Activated CD4-positive, alpha-beta T cell treated with anti-CD3 and anti-CD28 coated beads, Interleukin-2, amount 10 ng/mL, durations not matched to agents 24 days and 14 days (primary cell): ENCODE measurements around the gene SLC3A2. TPM values are rescaled to one million over a fixed set of nuclear protein-coding genes. Genes with fewer than 3 reads are reported as not detected.

Experiments
- DNase-seq: peaks from one replicate; pipeline ENCODE4 v3.0.0; 2022
- H3K27ac Mint-ChIP-seq: one replicate; pipeline ENCODE4 v1.8.0; 2022; ENCODE audit warnings: mild to moderate bottlenecking, mixed read lengths
- H3K27me3 Mint-ChIP-seq: one replicate; pipeline ENCODE4 v1.8.0; 2022; ENCODE audit warnings: mixed read lengths
- H3K36me3 Mint-ChIP-seq: one replicate; pipeline ENCODE4 v1.8.0; 2022; ENCODE audit warnings: low read depth, mild to moderate bottlenecking, mixed read lengths
- H3K4me1 Mint-ChIP-seq: one replicate; pipeline ENCODE4 v1.8.0; 2021; ENCODE audit warnings: mixed read lengths
- H3K4me3 Mint-ChIP-seq: one replicate; pipeline ENCODE4 v1.8.0; 2022; ENCODE audit warnings: mild to moderate bottlenecking, moderate library complexity, mixed read lengths
- H3K9me3 Mint-ChIP-seq: one replicate; pipeline ENCODE4 v1.8.0; 2021; ENCODE audit warnings: mixed read lengths
- intact Hi-C: fragments of 100-400 bp; cut with micrococcal nuclease; formaldehyde crosslinking; loops from one replicate; pipeline ENCODE4 v1.15.1; 2023
- total RNA-seq: library from RNA; stranded (reverse); gene quantifications from 2 replicates; pipeline ENCODE4 v1.2.3, GENCODE V29; 2022

SLC3A2 gene
- total RNA-seq, 1 donor from 2014 or later: 379 TPM

DNA sequence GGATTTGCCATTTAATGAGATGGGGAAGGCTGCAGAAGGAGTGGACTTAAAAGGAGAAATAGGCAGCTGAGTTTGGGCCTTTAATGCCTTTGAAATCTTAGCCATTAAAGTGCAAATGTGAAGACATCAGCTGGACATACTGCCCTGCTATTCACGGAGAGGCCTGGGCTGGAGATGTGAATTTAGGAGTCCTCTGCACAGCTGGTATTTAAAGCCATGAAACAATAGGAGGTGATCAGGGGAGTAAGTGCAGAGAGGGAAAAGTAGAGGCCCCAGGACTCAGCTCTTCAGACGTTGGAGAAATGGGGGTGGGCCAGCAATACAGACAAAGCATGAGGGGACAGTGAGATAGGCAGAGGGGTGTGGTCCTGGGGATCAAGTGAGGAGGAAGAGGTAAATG, 16.6 kb downstream of the SLC3A2 start:
- DNase-seq: no peak
- Mint-ChIP-seq H3K9me3 (no peaks in the 10 kb centered on the region), H3K4me3 (no peak overlapping the region), H3K36me3 (no peaks in the 10 kb centered on the region), H3K27ac (no peak overlapping the region), H3K4me1 (peaks cover 5% of the 10 kb centered on the region), H3K27me3 (peaks cover 12% of the 10 kb centered on the region)
- intact Hi-C loops: no loop called here

DNA sequence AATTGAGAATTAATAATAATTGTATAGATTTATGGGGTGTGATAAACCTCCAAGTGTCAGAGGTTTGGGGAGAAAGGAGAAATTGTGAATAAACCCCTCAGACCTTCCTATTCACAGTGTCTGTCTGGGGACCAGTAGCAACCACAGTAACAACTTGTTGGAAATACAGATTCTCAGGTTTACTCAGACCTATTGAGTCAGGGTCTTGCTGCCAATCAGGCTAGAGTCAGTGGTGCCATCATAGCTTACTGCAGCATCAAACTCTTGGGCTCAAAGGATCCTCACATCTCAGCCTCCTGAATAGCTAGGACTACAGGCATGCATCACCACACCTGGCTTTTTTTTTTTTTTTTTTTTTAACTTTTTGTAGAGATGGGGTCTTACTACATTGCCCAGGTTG, 17.3 kb downstream of the SLC3A2 start:
- Mint-ChIP-seq H3K27me3 (peaks cover 15% of the 10 kb centered on the region), H3K4me3 (no peak overlapping the region), H3K4me1 (peaks cover 11% of the 10 kb centered on the region), H3K27ac (no peak overlapping the region), H3K36me3 (no peaks in the 10 kb centered on the region), H3K9me3 (no peaks in the 10 kb centered on the region)
- intact Hi-C loops: no loop called here
- no peak for DNase-seq

DNA sequence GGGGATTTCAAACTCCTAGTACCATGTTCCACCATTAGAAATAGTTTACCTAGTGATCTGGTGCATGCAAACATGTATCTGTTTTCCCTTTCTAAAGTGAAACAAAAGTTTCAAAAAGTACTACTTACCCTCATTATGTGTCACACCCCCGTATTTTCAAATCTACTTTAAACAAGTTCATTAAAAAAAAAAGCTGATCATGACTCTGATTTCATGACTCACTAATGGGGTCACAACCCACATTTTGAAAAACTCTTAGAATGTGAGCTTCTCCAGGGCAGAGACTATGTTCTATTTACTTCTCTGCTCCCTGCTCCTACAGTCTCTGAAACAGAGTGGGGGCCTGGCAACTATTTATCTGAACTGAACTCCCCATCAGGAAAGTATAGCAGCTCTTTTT, 22.2 kb downstream of the SLC3A2 start:
- peaks cover 24% of the 10 kb centered on the region for H3K4me1 Mint-ChIP-seq
- H3K36me3 Mint-ChIP-seq: no peaks in the 10 kb centered on the region
- no peaks in the 10 kb centered on the region for H3K9me3 Mint-ChIP-seq
- intact Hi-C loops: no loop called here
- no peak overlapping the region for H3K4me3 Mint-ChIP-seq
- no peak overlapping the region for H3K27ac Mint-ChIP-seq
- no peak for DNase-seq
- peaks cover 26% of the 10 kb centered on the region for H3K27me3 Mint-ChIP-seq

DNA sequence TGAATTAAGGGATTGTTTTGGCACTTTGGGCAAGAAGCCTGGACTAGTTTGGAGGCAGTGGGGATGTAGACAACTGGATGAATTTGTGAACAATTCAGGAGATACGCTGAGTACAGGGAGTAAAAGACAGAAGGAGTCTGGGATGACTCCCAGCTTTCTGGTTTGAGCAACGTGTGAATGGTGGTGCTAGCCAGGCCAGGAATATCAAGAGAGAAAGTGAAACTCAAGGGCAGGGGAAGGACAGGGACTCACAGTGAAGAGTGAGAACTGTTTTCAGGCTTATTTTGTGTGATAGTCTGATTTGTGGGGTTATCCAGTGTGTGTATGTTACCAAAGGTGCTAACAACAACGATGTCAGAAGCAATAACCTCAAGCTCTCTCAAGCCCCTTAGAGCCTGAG, 24.6 kb downstream of the SLC3A2 start:
- Mint-ChIP-seq H3K36me3 (no peaks in the 10 kb centered on the region), H3K9me3 (no peaks in the 10 kb centered on the region), H3K4me1 (peaks cover 24% of the 10 kb centered on the region), H3K27me3 (peaks cover 20% of the 10 kb centered on the region), H3K27ac (no peak overlapping the region), H3K4me3 (no peak overlapping the region)
- no peak for DNase-seq
- intact Hi-C loops: loop anchor here (5.0 kb wide), 1 partner anchor 307 kb away; no protein-coding TSS in a partner anchor

DNA sequence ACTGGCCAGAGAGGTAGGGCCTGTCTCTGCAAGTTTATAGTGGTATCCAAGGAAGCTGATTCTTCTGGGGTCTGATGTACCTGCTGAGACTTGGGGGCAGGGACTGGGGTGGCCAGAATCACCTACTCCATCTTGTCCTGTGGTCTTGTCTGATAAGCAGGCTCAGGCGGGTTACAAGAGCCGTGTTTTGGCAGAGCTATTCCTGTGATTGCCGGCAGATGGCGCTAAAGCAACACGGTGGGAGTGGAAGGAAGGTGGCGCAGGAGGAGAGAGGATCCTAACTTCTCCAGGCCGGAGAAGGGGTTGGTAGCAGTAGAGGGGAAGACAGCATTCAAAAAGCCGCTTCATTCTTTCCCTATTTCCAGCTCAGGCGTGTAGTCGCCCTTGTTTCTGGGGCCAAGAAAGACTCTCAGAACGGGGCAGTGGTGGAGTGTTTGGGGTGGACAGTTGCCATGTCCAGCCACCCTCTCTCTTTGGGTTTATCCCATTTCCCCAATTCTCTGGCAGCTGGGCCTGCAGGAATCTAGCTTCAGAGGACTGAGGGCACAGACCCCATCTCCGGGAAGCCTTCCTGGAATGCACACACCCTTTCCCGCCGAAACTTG, 25.3 kb downstream of the SLC3A2 start:
- H3K9me3 Mint-ChIP-seq: no peaks in the 10 kb centered on the region
- intact Hi-C loops: loop anchor here (1.0 to 5.0 kb wide), 3 partner anchors 69 to 306 kb away; no protein-coding TSS in a partner anchor
- peak; percentile 94 for DNase-seq
- H3K4me1 Mint-ChIP-seq: peaks cover 24% of the 10 kb centered on the region
- peaks cover 18% of the 10 kb centered on the region for H3K27me3 Mint-ChIP-seq
- H3K27ac Mint-ChIP-seq: no peak overlapping the region
- H3K4me3 Mint-ChIP-seq: no peak overlapping the region
- no peaks in the 10 kb centered on the region for H3K36me3 Mint-ChIP-seq

DNA sequence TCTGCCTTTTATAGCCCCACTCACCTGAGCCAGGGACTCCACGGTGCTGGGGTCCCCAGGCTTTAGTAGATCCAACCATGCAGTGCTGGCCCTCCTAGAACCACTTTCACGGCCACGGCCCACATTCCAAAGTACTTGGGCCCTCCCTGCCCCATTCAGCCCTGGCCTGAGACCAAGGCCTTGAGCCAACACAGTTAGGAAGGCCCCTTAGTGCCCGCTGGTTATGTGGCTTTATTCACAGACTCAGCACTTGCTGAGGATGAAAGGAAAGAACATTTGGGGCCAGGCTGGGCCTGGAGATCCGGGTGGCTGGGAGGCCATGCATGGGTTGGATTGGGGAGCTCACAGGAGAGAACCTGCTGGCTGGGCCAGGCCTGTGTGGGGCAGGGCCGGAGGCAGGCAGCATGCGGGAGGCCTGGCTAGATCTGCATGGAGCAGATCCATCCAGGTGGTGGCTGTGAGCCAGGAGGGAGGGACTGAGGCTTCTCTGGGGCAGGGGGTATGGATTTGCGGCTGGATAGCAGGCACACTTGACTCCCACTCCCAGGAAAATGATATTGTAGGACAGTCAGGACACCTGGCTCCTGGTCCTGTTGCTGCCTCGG, 27.9 kb downstream of the SLC3A2 start:
- Mint-ChIP-seq H3K36me3 (no peaks in the 10 kb centered on the region), H3K9me3 (no peaks in the 10 kb centered on the region), H3K27me3 (peaks cover 14% of the 10 kb centered on the region), H3K4me1 (peaks cover 12% of the 10 kb centered on the region), H3K4me3 (no peak overlapping the region), H3K27ac (no peak overlapping the region)
- intact Hi-C loops: loop anchor here (5.0 kb wide), 1 partner anchor 304 kb away; no protein-coding TSS in a partner anchor
- DNase-seq: no peak

DNA sequence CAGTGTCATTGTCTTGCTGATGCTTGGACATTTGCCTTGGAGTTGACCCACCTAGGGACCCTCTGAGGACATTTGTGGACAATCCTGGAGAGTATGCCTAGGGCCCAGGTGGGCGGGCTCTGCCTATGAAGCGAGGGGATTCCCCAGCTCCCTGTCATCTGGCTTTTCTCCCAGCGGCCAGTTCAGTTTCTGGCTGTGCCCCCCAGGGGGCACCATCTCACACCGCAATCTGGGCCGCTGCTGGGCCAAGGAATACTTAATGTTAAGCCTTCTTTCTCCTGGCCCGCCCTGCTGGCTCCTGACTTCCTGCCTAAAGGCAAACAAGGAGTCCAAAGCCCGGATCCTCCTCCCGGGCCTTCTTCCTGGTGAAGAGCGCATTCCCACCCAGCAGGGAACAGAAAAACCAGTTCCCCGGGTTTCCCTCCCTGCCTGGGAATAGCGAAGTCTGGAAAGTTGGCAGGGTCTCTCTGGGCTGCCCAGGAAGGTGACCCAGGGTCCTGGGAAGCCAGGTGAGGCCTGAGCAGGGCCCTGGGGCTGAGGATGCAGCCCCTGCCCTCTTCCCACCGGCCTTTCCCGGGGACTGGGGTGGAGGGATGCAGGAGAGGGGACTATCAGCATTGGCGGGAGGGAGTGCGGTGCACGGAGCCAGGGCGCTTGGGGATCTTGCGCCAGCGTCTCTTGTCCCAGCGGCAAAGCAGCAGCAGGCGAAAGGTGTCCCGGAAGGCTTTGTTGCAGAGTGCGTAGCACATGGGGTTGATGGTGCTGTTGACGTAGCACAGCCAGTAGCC, 28.6 kb downstream of the SLC3A2 start:
- Mint-ChIP-seq H3K4me3 (no peak overlapping the region), H3K9me3 (no peaks in the 10 kb centered on the region), H3K27me3 (peaks cover 10% of the 10 kb centered on the region), H3K4me1 (peaks cover 8% of the 10 kb centered on the region), H3K36me3 (no peaks in the 10 kb centered on the region), H3K27ac (no peak overlapping the region)
- DNase-seq: no peak
- intact Hi-C loops: loop anchor here (5.0 kb wide), 1 partner anchor 303 kb away; no protein-coding TSS in a partner anchor

DNA sequence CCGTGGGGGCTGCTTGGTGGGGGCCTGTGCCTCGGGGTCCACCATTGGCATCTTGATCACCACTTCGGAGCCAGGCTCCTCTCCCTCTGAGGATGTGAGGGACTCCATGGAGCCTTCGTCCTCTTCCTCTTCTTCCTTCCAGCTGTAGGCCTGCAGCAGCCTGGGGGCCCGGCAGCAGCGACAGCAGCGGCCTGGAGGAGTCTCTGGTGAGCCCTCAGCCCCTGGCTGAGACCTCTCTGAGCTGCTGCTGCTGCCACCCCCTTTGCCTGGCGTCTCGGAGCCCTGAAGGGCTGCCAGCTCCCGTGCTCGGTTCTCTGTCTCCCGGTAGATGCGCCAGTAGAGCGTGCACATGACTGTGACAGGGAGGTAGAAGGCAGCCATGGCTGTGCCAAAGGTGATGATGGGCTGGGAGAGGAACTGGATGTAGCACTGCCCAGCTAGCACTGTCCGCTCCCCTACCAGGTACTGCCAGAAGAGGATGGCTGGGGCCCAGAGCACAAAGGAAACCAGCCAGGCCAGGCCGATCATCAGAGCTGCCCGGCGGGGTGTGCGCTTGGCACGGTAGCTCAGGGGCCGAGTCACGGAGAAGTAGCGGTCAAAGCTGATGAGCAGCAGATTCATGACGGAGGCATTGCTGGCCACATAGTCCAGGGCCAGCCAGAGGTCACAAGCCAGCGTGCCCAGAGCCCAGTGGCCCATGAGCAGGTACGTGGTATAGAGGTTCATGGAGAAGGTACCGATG, 29.6 kb downstream of the SLC3A2 start:
- H3K4me3 Mint-ChIP-seq: no peak overlapping the region
- intact Hi-C loops: no loop called here
- no peak overlapping the region for H3K27ac Mint-ChIP-seq
- no peak for DNase-seq
- H3K9me3 Mint-ChIP-seq: no peaks in the 10 kb centered on the region
- peaks cover 5% of the 10 kb centered on the region for H3K4me1 Mint-ChIP-seq
- peaks cover 8% of the 10 kb centered on the region for H3K27me3 Mint-ChIP-seq
- H3K36me3 Mint-ChIP-seq: no peaks in the 10 kb centered on the region

DNA sequence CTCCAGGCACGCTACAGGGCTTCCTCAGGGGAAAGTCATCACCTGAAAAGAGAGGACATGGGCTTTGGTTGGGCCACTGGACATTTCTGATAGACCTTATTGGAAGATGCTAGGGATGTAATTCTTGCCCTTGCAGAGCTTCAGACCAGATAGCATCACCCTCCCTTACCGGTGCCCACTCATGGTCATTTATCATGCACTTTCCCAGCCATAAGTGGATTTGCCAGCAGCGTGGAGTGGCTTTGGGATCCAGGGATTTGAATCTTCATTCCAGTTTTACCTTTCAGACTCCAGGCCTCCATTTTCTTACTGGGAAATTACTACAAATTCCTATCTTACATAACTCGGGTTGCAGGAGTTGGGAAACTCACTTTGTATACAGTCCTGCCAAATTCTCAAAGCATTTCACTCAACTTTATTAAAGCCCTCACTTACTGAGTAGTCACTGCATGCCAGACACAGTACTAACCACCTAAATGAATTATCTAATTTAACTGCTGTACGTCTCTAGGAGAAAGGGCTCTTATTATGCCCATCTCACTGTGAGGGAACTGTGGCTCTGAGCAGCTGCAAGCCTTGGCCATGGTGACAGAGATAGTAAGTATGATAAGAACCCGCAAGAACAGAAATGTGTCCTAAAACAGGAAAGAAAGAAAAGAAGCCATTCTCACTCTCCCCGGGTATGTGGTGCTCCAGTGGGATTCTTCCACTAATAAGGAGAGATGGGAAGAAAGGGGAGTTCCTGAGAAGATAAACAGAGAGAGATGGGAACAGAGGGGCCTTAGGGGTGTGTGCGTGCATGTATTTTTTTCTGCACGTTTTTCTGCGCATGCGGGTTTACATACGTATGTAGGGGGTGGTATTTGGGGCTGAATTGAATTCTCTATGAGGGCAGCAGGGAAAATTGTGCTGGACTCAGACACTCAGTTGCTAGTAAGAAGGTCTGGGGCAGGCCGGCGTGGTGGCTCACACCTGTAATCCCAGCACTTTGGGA, 30.7 kb downstream of the SLC3A2 start:
- Mint-ChIP-seq H3K4me1 (no peaks in the 10 kb centered on the region), H3K4me3 (no peak overlapping the region), H3K27ac (no peak overlapping the region), H3K9me3 (no peaks in the 10 kb centered on the region), H3K27me3 (peaks cover 7% of the 10 kb centered on the region), H3K36me3 (no peaks in the 10 kb centered on the region)
- no peak for DNase-seq
- intact Hi-C loops: no loop called here

DNA sequence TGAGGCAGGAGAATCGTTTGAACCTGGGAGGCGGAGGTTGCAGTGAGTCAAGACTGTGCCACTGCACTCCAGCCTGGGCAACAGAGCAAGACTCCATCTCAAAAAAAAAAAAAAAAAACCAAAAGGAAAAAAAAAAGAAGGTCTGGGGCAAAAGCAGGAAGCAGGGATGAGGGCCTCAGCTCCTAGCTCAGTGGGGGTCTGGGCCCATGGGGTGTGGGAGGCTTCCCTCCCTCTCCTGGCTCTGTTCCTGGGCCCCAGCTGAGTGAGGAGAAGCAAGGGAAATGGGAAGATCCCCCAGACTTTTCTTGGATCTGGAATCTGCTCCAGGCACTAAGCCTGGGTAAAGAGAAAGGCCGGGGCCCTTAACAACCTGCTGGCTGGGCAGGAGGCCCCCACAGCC, 31.6 kb downstream of the SLC3A2 start:
- no peaks in the 10 kb centered on the region for H3K36me3 Mint-ChIP-seq
- no peaks in the 10 kb centered on the region for H3K4me1 Mint-ChIP-seq
- H3K27ac Mint-ChIP-seq: no peak overlapping the region
- no peaks in the 10 kb centered on the region for H3K9me3 Mint-ChIP-seq
- peaks cover 7% of the 10 kb centered on the region for H3K27me3 Mint-ChIP-seq
- intact Hi-C loops: no loop called here
- no peak for DNase-seq
- no peak overlapping the region for H3K4me3 Mint-ChIP-seq

DNA sequence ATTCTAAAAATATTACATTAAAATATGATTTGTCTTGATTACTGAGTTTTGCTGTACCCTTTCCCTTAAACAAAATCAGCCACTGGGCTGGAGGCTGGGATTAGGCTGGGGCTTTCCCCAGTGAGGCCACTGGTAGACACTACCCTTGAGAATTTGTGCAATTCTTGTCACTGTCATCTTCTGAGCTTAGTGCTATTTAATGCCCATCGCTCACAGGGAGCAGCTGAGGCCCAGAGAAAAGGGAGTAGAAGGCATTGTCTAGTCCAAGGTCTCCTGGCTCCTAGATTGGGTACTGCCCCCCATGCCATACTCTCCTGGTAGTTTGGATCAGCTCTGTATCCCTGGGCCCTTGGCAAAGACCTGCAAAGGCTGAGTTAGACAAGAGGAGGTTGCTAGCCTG, 33.7 kb downstream of the SLC3A2 start:
- intact Hi-C loops: no loop called here
- peaks cover 8% of the 10 kb centered on the region for H3K27me3 Mint-ChIP-seq
- H3K4me3 Mint-ChIP-seq: no peak overlapping the region
- H3K36me3 Mint-ChIP-seq: no peaks in the 10 kb centered on the region
- no peak for DNase-seq
- no peaks in the 10 kb centered on the region for H3K4me1 Mint-ChIP-seq
- no peaks in the 10 kb centered on the region for H3K9me3 Mint-ChIP-seq
- H3K27ac Mint-ChIP-seq: no peak overlapping the region

DNA sequence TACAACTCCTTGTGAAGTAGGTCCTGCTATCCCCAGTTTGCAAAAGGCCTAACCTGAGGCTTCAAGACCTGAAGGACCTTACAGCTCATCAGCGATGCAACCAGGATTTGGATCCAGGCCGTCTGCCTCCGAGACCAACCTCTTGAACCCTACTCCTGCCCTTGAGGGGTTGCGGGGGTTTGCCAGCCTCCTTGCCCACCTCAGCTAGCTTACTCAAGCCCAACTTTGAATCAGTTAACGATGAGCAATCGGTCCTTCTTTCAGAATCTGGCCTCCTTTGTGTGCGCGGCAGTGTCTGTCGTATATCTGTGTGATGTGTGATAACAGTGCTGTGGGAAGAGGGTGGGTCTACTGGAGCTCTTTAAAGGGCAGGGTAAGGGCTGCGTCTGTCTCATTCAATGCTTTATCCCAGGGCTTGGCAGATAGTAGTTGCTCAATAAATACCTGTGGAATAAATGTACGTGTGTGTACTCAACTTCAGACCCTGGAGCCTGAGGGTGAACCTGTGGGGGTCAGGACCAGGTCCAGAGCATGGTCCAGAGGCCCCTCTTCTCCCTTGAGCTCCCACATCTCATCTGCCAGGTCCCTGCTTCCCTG, 37.3 kb downstream of the SLC3A2 start:
- no peak overlapping the region for H3K4me3 Mint-ChIP-seq
- H3K9me3 Mint-ChIP-seq: no peaks in the 10 kb centered on the region
- no peaks in the 10 kb centered on the region for H3K36me3 Mint-ChIP-seq
- H3K27ac Mint-ChIP-seq: no peak overlapping the region
- H3K4me1 Mint-ChIP-seq: peaks cover 4% of the 10 kb centered on the region
- peaks cover 30% of the 10 kb centered on the region for H3K27me3 Mint-ChIP-seq
- no peak for DNase-seq
- intact Hi-C loops: no loop called here

DNA sequence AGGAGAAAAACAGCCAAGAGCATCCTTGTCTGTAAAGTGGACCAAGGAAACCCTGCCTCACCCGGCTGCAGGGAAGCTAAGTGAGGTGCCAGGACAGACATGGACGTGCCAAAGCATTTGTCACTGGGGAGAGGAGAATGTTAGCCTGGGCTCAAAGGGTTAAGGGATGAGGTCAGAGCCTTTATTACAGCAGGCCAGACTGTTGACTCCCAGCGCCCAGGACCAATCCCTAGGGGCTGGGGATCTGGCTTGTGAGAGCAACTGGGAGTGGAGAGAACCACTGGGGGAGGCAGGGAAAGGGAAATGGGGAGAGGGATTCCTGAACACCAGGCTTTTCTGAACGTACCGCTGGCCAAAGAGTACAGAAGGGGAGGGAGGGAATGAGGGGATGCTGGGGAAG, 37.8 kb downstream of the SLC3A2 start:
- Mint-ChIP-seq H3K27ac (no peak overlapping the region), H3K4me3 (no peak overlapping the region), H3K4me1 (peaks cover 5% of the 10 kb centered on the region), H3K36me3 (no peaks in the 10 kb centered on the region), H3K9me3 (no peaks in the 10 kb centered on the region), H3K27me3 (peaks cover 35% of the 10 kb centered on the region)
- intact Hi-C loops: no loop called here
- no peak for DNase-seq
